Activated naive CD8-positive, alpha-beta T cell treated with anti-CD3 and anti-CD28 coated beads, Interleukin-2, amount 10 ng/mL, durations not matched to agents 7 days and 5 days (primary cell): ENCODE data around the gene TNFAIP1. TPM values are rescaled to one million over a fixed set of nuclear protein-coding genes. Genes with fewer than 3 reads are reported as not detected.
"Not testable (repeated sequence)": the region's sequence is repeated elsewhere in the genome, so short reads cannot be mapped to it uniquely, and the experiment has no call there.

Experiments used
- ATAC-seq: fragments of 150-1000 bp; cut with Tn5 transposase; one replicate; pipeline ENCODE4 v1.10.0; 2021; ENCODE audit warnings: low read depth, moderate library complexity
- POLR2A ChIA-PET: fragments of 350-600 bp; sonication (Branson Sonifier 250); formaldehyde crosslinking; loops from one replicate; lab custom pipeline; 2021; ENCODE audit warnings: antibody characterized with exemption; lab: Charles Lee
- DNase-seq: peaks from one replicate; pipeline ENCODE4 v3.0.0; 2021
- H3K27ac Mint-ChIP-seq: one replicate; pipeline ENCODE4 v1.8.0; 2022; ENCODE audit warnings: mild to moderate bottlenecking, mixed read lengths
- H3K27me3 Mint-ChIP-seq: one replicate; pipeline ENCODE4 v1.8.0; 2022; ENCODE audit warnings: mild to moderate bottlenecking, moderate library complexity, mixed read lengths
- H3K36me3 Mint-ChIP-seq: one replicate; pipeline ENCODE4 v1.8.0; 2021; ENCODE audit warnings: mild to moderate bottlenecking, mixed read lengths
- H3K4me1 Mint-ChIP-seq: one replicate; pipeline ENCODE4 v1.8.0; 2021; ENCODE audit warnings: mixed read lengths
- H3K4me3 Mint-ChIP-seq: one replicate; pipeline ENCODE4 v1.8.0; 2022; ENCODE audit warnings: mild to moderate bottlenecking, moderate library complexity, mixed read lengths
- H3K9me3 Mint-ChIP-seq: one replicate; pipeline ENCODE4 v1.8.0; 2021; ENCODE audit warnings: mixed read lengths
- total RNA-seq, 2 experiments: library from RNA; stranded (reverse); gene quantifications; one replicate each; pipeline ENCODE4 v1.2.3, GENCODE V29; 2021

TNFAIP1 gene
- total RNA-seq, 2 experiments from 2014 or later, result 18.7 to 20.3 TPM

DNA sequence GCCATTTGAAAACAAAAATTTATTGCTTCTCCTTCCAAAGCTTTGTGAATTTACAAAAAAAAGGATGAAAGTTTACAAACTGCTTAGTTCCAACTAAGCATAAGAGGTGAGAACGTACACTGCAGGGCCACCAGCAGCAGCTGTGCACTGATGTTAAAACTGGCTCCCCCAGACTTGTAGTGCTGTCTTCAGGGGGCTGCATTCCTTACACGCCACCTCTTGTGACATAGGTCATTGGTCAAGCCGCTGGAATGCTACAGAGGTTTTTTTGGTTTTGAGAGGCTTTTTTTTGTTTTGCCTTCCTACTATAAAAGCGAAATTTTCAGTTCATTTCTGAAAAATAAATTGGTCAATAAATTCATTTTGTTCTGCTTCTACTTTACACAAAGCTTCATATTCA, 7.2 kb upstream of the TNFAIP1 start:
- POLR2A ChIA-PET, result no interaction called here
- Mint-ChIP-seq H3K4me1 (peaks cover 2% of the 10 kb centered on the region), H3K36me3 (peaks cover 1% of the 10 kb centered on the region), H3K9me3 (no peaks in the 10 kb centered on the region), H3K27ac (no peak overlapping the region), H3K4me3 (no peak overlapping the region), H3K27me3 (no peaks in the 10 kb centered on the region)
- ATAC-seq, result no peak
- DNase-seq, result no peak

DNA sequence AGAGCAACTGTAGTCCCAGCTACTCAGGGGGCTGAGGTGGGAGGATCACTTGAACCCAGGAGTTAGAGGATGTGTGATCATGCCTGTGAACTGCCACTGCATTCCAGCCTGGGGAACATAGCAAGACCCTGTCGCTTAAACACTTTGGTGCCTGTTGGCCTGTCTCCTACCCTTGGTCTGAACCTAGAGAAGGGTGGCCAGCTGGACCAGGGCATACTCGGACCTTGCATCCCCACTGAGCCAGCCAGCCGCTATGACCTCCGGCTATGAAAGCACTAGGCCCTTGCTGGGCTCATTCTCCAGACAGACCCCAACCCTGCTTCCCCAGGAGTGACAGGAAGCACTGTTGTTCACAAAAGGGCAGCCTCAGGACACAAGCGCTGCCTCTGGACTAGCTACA, 4.9 kb upstream of the TNFAIP1 start:
- DNase-seq (no peak), ATAC-seq (no peak)
- Mint-ChIP-seq H3K36me3 (peaks cover 1% of the 10 kb centered on the region), H3K27ac (no peak overlapping the region), H3K4me3 (no peak overlapping the region), H3K4me1 (peaks cover 14% of the 10 kb centered on the region), H3K27me3 (no peaks in the 10 kb centered on the region), H3K9me3 (no peaks in the 10 kb centered on the region)
- POLR2A ChIA-PET, result interaction anchor here (0.9 kb wide), 1 partner anchor 10 kb away, joined by 3 read pairs; no protein-coding TSS in a partner anchor

DNA sequence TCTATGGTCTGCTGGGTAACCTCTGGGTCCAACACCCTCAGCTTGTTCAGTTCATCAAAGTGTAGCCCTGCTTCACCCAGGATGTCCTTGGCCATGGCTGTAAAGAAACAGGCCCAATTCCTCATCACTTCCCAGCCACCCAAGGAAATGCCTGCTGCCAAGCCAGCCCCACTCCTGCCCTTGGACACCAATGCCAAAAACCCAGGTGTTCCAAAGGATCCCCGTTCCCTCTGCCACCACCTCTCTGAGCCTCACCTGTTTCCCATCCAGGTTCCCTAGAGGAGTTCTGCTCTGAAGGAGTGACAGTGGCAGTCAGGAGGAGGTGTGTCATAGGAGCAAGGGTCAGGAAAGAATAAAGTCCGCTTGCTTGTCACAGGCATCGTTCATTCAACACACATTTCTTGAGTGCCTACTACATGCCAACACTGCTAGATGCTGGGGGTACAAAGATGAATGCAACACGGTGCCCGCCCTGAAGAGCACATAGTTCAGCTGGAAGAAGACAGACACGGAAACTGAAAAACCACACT, 3.6 kb upstream of the TNFAIP1 start:
- Mint-ChIP-seq H3K27ac (no peak overlapping the region), H3K4me3 (no peak overlapping the region), H3K4me1 (peaks cover 17% of the 10 kb centered on the region), H3K27me3 (no peaks in the 10 kb centered on the region), H3K9me3 (no peaks in the 10 kb centered on the region), H3K36me3 (no peaks in the 10 kb centered on the region)
- ATAC-seq (no peak), DNase-seq (no peak)
- POLR2A ChIA-PET, result interaction anchor here (0.7 to 0.9 kb wide), 2 partner anchors 11 to 14 kb away, joined by 3 read pairs; no protein-coding TSS in a partner anchor

DNA sequence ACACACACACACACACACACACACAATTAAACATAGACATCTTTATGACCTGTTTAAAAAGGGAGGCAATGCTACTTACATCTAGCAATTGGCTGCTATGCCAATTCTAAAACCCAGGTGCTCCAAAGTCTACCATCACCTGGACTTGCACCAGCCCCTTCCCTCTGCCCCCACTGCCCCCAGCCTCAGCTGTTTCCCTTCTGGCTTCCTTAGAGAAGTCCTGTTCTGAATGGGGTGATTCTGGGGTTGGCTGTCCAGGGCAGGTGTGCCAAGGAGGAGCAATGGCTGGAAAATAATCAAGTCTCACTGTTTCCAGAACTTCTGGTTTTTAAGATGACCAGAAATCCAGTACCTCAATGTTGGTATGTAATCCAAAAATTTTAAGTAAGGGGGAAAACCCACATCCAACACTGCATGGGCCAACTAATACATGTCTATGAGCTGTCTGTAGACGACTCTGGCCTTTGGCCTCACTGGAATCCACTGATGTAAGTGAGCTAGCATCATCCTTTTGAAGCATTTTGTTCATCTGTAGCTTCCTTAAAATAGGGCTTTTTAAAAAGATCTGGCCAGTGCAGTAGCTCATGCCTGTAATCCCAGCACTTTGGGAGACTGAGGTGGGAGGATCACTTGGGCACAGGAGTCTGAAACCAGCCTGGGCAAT, 2.3 kb upstream of the TNFAIP1 start:
- Mint-ChIP-seq H3K9me3 (no peaks in the 10 kb centered on the region), H3K4me3 (no peak overlapping the region), H3K27me3 (no peaks in the 10 kb centered on the region), H3K4me1 (peaks cover 23% of the 10 kb centered on the region), H3K27ac (no peak overlapping the region), H3K36me3 (no peaks in the 10 kb centered on the region)
- DNase-seq (no peak), ATAC-seq (no peak)
- POLR2A ChIA-PET, result interaction anchor here (0.6 to 0.7 kb wide), 2 partner anchors 15 to 49 kb away, joined by 3 read pairs; no protein-coding TSS in a partner anchor

DNA sequence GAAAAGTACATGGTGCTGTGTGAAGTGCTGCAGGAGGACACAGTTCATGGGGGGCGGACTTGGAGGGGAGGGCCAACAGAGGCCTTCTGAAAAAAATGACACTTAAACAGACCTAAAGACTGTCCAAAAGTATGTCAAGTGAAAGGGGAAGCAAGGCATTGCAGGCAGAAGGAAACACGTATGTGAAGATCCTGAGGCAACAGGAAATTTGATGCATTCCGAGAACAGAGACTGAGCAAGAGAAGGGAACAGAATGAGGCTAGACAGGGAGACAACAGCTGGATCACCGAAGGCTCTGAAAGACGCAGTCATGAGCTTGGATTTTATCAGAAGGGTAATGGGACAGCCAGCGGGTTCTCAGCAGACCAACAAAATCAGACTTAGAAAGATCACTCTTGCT, 1.4 kb upstream of the TNFAIP1 start:
- Mint-ChIP-seq H3K4me1 (peaks cover 27% of the 10 kb centered on the region), H3K36me3 (no peaks in the 10 kb centered on the region), H3K27ac (peak overlapping the region; percentile 97), H3K4me3 (peak overlapping the region; percentile 97), H3K9me3 (no peaks in the 10 kb centered on the region), H3K27me3 (no peaks in the 10 kb centered on the region)
- no peak for ATAC-seq
- DNase-seq, result no peak
- POLR2A ChIA-PET, result interaction anchor here (1.1 to 2.8 kb wide), 3 partner anchors 13 to 23 kb away, joined by 3 to 75 read pairs (median 24); partner anchors contain the start of genes POLDIP2 and TMEM97

DNA sequence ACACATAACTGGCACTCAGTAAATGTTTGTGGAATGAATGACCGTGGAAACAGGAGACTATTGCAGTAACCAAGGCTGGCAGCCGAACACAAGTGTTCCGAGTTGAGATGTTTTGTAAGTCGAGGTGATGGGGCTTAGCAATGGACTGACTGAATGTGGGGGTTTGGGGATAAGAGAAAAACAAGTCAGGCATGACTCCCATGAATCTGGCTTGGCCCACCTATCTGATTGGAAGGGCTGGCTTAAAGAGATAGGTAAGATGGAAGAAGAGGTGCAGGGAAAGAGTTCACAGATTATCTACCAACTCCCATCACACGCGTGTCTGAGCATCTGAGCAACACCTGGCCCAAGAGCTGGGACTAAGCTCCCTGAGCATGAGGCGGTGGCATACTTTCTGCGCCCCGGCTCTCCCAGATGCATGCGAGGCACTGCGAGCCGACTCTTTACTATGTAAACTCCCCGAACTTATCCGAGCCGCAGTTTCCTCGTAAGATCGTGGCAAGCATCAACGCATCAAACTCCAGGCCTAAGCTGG, 828 bp upstream of the TNFAIP1 start:
- H3K9me3 Mint-ChIP-seq, result no peaks in the 10 kb centered on the region
- H3K4me3 Mint-ChIP-seq, result peak overlapping the region; percentile 97
- H3K27me3 Mint-ChIP-seq, result no peaks in the 10 kb centered on the region
- POLR2A ChIA-PET, result interaction anchor here (1.1 to 2.8 kb wide), 8 partner anchors 13 to 293 kb away, joined by 3 to 75 read pairs (median 8); partner anchors contain the start of genes POLDIP2 and TMEM97
- DNase-seq (no peak), ATAC-seq (no peak)
- peak overlapping the region; percentile 97 for H3K27ac Mint-ChIP-seq
- H3K4me1 Mint-ChIP-seq, result peaks cover 27% of the 10 kb centered on the region
- no peaks in the 10 kb centered on the region for H3K36me3 Mint-ChIP-seq

DNA sequence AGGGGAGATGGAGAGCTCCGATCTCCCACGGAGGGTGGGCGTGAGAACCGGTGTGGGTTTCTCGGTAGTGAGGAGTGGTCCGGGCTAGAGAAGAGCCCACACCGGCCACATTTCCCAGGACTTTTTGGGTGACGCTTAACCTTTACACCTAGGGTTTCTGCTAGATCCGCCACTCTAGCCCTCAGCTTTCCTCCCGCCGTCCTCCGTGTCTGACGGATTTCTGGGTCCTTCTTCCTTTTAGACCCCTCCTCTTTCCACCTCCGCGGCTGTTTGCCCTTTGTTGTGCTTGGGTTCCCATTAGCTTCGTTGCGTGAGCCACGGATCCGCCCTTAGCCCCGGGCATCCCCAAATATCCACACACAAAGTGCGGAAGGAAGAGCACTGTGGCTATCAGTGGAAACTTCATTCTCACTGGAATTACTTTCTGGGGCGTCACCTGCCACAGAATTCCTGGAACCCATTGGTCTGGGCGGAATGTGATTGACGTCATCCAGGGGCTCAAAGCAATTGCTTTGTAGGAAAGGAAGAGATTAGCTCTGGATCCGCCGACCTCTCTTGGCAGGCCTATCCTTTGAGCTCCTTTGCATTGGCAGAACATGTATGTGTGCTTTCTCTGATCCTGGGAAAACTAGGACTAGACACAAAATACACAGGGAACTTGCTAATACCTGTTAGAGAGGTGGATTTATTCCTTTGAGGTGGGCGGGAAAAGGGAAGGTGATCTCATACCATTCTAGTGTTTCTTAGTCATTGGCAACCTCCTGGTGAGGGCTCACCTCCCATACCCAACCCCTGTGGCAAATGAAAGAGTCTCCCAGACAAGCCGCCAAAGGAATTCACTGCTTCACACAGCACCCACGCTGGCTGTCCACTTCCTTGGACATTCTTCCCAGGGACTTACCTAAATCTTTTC, 654 bp downstream of the TNFAIP1 start:
- H3K9me3 Mint-ChIP-seq, result no peaks in the 10 kb centered on the region
- POLR2A ChIA-PET, result interaction anchor here (0.6 to 2.8 kb wide), 14 partner anchors 9 to 841 kb away, joined by 3 to 75 read pairs (median 6); partner anchors contain the start of genes POLDIP2 and TMEM97
- no peaks in the 10 kb centered on the region for H3K27me3 Mint-ChIP-seq
- peaks cover 2% of the 10 kb centered on the region for H3K36me3 Mint-ChIP-seq
- peak overlapping the region; percentile 97 for H3K4me3 Mint-ChIP-seq
- peaks cover 27% of the 10 kb centered on the region for H3K4me1 Mint-ChIP-seq
- DNase-seq (no peak), ATAC-seq (no peak)
- H3K27ac Mint-ChIP-seq, result peak overlapping the region; percentile 97

DNA sequence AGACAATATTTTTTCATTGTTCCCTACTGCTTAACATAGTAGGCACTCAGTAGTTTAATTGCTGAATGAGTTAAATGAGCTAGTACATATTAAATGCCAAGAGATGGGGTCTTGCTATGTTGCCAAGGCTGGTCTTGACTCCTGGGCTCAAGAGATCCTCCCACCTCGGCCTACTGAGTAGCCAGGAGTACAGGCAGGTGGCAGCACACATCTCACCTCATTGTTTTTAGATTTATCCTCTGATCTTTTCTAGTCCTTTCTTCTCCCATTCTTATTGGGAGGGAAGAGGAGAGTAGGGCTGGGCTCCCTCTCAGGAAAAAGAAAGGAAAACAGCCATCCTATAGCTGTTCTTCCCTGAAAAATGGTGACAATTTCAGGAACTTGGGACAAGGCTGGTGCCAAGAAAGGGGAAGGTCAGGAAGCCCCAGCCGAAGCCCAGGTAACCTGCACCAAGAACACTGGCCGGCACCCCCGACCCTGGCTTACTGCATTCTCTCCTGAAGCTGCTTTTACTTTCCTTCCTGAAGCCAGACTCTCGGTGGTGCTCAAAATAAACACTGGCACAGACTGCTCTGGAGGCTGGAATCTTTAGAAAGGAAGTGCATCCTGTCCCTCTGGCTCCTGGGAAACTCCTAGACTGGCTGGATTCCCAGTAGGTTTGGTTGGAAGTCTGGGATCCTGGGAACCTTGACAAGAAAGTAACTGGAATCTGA, 2.7 kb downstream of the TNFAIP1 start:
- no peak overlapping the region for H3K27ac Mint-ChIP-seq

DNA sequence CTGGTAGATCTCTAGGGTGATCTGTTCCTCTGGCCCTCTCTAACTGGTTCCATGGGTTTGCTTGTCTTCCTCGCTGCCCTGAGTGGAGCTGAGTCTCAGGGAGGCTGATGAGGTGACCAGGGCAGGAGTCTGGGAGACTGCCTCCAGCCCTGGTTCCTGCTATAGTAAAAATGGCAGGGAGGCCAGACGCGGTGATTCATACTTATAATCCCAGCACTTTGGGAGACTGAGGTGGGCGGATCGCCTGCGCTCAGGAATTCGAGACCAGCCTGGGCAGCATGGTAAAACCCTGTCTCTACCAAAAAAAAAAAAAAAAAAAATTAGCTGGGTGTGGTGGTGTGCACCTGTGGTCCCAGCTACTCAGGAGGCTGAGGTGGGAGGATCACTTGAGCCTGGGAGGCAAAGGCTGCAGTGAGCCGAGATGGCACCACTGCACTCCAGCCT, 3.2 kb downstream of the TNFAIP1 start:
- not testable (repeated sequence) for DNase-seq, H3K9me3 Mint-ChIP-seq, ATAC-seq, H3K27me3 Mint-ChIP-seq, H3K4me3 Mint-ChIP-seq, H3K27ac Mint-ChIP-seq, H3K36me3 Mint-ChIP-seq
- peaks cover 26% of the 10 kb centered on the region for H3K4me1 Mint-ChIP-seq
- POLR2A ChIA-PET, result interaction anchor here (0.6 to 0.8 kb wide), 2 partner anchors 18 to 445 kb away, joined by 4 read pairs; partner anchors contain the start of gene POLDIP2

More for the DNA sequence above, 2.7 kb downstream of the TNFAIP1 start:
- POLR2A ChIA-PET, result interaction anchor here (1.0 kb wide), 1 partner anchor 19 kb away, joined by 6 read pairs; the partner anchor contains the start of gene POLDIP2
- Mint-ChIP-seq H3K4me1 (peaks cover 26% of the 10 kb centered on the region), H3K27me3 (no peaks in the 10 kb centered on the region), H3K36me3 (peaks cover 4% of the 10 kb centered on the region), H3K4me3 (no peak overlapping the region), H3K9me3 (no peaks in the 10 kb centered on the region)
- ATAC-seq (no peak), DNase-seq (no peak)

DNA sequence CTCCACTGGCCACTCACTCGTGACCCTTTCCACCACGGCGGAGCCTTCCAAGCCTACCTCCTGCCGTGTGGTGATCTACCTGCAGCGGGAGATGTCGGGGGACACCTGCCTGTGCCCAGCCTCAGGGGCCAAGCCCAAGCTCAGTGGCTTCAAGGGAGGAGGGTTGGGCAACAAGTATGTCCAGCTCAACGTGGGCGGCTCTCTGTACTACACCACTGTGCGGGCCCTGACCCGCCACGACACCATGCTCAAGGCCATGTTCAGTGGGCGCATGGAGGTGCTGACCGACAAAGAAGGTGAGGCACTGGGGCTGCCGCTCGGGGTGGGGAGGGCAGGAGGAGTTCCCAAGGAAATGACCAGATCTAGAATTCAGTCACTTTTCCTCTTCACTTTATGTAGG, 3.9 kb downstream of the TNFAIP1 start:
- no peaks in the 10 kb centered on the region for H3K9me3 Mint-ChIP-seq

DNA sequence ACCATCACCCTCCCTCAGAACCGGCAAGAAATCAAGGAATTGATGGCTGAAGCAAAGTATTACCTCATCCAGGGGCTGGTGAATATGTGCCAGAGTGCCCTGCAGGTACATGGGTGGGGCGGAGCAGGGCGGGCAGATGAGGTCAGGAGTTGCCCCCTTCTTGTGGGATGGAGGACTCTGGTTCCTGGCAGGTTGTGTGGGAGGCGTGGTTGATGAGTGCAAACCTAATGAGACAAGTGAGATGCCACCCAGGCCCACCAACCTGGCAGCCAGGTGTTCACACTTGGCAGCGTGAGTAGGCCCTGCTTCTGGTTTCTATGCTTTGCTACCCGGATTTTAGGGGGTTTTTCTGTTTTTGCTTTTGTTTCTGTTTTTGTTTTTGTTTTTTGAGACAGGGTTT, 4.8 kb downstream of the TNFAIP1 start:
- Mint-ChIP-seq H3K4me3 (no peak overlapping the region), H3K4me1 (peaks cover 13% of the 10 kb centered on the region), H3K9me3 (no peaks in the 10 kb centered on the region), H3K27ac (no peak overlapping the region), H3K27me3 (no peaks in the 10 kb centered on the region), H3K36me3 (peaks cover 7% of the 10 kb centered on the region)
- ATAC-seq (no peak), DNase-seq (no peak)
- POLR2A ChIA-PET, result no interaction called here

More for the DNA sequence above, 3.9 kb downstream of the TNFAIP1 start:
- no peaks in the 10 kb centered on the region for H3K27me3 Mint-ChIP-seq
- ATAC-seq (no peak), DNase-seq (no peak)
- no peak overlapping the region for H3K27ac Mint-ChIP-seq
- peaks cover 7% of the 10 kb centered on the region for H3K36me3 Mint-ChIP-seq
- peaks cover 19% of the 10 kb centered on the region for H3K4me1 Mint-ChIP-seq
- POLR2A ChIA-PET, result interaction anchor here (0.6 to 0.8 kb wide), 2 partner anchors 18 to 446 kb away, joined by 4 read pairs; partner anchors contain the start of gene POLDIP2
- no peak overlapping the region for H3K4me3 Mint-ChIP-seq

DNA sequence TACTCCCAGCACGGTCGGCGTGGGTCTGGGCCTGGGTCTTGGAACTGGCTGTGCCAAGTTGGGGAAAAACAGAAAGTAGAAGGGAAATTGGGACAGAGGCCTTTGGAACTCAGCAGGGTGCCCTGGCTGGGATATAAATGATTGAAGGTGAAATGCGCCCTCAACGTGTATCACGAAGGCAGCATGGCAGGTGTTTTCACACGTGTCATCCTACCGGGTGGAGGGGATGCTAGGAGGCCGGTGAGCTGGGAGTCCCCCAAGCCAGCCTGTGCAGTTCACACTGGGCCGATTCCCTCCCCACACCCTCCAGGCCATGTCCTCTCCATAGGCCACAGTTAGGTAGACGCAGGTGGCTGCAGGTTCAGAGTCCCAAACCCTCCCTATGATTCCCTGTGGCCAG, 6.0 kb downstream of the TNFAIP1 start:
- no peak overlapping the region for H3K27ac Mint-ChIP-seq
- ATAC-seq (no peak), DNase-seq (no peak)
- peaks cover 7% of the 10 kb centered on the region for H3K36me3 Mint-ChIP-seq
- no peak overlapping the region for H3K4me3 Mint-ChIP-seq
- POLR2A ChIA-PET, result no interaction called here
- H3K27me3 Mint-ChIP-seq, result no peaks in the 10 kb centered on the region
- no peaks in the 10 kb centered on the region for H3K9me3 Mint-ChIP-seq
- H3K4me1 Mint-ChIP-seq, result peaks cover 13% of the 10 kb centered on the region
